ENCODE results near the gene RAD51B.

RAD51B gene

DNA sequence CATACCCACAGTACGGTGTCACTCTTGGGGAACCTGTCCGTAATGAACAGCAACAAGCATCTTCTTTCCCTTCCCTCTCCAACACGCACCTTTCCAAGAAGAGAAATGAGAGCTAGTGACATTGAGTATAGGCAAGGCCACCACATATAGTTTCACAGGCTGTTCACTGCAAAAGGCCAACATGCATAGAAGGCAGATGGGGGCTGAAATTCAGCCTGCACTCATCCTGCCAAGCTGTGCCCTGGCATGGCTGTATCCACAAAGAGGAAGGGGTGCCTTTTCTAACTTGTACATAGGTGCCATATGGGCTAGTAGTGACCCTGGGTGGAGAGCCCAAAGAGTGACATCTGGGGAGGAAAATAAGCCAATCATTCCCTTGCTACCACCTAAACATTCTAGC lies 803.7 kb downstream of the RAD51B start:
- no peaks in the 10 kb centered on the region for H3K9me3 ChIP-seq (ENCODE audit: control insufficient read depth, insufficient read depth, low read depth, low read length)
- no peak overlapping the region for H3K4me3 ChIP-seq (ENCODE audit: low read depth, low read length)
- CTCF ChIA-PET, result no interaction called here
- no peak for TF ChIP-seq GLIS1 (tag by site-specific recombination; IDR thresholded peaks at IDR 0.05)
- TF ChIP-seq WT1 (tag by site-specific recombination; IDR thresholded peaks at IDR 0.05), result no peak
- no peak for TF ChIP-seq ZNF747 (tag by site-specific recombination; IDR thresholded peaks at IDR 0.05)
- TF ChIP-seq ZNF37A (tag by site-specific recombination; IDR thresholded peaks at IDR 0.05), result no peak
- TF ChIP-seq KLF10 (tag by site-specific recombination; IDR thresholded peaks at IDR 0.05), result no peak
- TF ChIP-seq, protein P1, sequence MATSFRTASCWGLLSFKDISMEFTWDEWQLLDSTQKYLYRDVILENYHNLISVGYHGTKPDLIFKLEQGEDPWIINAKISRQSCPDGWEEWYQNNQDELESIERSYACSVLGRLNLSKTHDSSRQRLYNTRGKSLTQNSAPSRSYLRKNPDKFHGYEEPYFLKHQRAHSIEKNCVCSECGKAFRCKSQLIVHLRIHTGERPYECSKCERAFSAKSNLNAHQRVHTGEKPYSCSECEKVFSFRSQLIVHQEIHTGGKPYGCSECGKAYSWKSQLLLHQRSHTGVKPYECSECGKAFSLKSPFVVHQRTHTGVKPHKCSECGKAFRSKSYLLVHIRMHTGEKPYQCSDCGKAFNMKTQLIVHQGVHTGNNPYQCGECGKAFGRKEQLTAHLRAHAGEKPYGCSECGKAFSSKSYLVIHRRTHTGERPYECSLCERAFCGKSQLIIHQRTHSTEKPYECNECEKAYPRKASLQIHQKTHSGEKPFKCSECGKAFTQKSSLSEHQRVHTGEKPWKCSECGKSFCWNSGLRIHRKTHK (tag by site-specific recombination; IDR thresholded peaks at IDR 0.05), result no peak
- no peak for TF ChIP-seq ZNF416 (tag by site-specific recombination; IDR thresholded peaks at IDR 0.05)
- TF ChIP-seq, protein P2, sequence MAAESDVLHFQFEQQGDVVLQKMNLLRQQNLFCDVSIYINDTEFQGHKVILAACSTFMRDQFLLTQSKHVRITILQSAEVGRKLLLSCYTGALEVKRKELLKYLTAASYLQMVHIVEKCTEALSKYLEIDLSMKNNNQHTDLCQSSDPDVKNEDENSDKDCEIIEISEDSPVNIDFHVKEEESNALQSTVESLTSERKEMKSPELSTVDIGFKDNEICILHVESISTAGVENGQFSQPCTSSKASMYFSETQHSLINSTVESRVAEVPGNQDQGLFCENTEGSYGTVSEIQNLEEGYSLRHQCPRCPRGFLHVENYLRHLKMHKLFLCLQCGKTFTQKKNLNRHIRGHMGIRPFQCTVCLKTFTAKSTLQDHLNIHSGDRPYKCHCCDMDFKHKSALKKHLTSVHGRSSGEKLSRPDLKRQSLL (tag by site-specific recombination; IDR thresholded peaks at IDR 0.05), result no peak
- TF ChIP-seq GLIS2 (tag by site-specific recombination; IDR thresholded peaks at IDR 0.05), result no peak
- TF ChIP-seq PRDM1 (tag by site-specific recombination; IDR thresholded peaks at IDR 0.05), result no peak
- TF ChIP-seq TCF7L2 (IDR thresholded peaks at IDR 0.05; ENCODE audit: borderline replicate concordance, low read depth, low read length), result no peak
- TF ChIP-seq, protein P3, sequence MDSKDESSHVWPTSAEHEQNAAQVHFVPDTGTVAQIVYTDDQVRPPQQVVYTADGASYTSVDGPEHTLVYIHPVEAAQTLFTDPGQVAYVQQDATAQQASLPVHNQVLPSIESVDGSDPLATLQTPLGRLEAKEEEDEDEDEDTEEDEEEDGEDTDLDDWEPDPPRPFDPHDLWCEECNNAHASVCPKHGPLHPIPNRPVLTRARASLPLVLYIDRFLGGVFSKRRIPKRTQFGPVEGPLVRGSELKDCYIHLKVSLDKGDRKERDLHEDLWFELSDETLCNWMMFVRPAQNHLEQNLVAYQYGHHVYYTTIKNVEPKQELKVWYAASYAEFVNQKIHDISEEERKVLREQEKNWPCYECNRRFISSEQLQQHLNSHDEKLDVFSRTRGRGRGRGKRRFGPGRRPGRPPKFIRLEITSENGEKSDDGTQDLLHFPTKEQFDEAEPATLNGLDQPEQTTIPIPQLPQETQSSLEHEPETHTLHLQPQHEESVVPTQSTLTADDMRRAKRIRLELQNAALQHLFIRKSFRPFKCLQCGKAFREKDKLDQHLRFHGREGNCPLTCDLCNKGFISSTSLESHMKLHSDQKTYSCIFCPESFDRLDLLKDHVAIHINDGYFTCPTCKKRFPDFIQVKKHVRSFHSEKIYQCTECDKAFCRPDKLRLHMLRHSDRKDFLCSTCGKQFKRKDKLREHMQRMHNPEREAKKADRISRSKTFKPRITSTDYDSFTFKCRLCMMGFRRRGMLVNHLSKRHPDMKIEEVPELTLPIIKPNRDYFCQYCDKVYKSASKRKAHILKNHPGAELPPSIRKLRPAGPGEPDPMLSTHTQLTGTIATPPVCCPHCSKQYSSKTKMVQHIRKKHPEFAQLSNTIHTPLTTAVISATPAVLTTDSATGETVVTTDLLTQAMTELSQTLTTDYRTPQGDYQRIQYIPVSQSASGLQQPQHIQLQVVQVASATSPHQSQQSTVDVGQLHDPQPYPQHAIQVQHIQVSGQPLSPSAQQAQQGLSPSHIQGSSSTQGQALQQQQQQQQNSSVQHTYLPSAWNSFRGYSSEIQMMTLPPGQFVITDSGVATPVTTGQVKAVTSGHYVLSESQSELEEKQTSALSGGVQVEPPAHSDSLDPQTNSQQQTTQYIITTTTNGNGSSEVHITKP (tag by site-specific recombination; IDR thresholded peaks at IDR 0.05), result no peak
- no peak for TF ChIP-seq EGR2 (tag by site-specific recombination; IDR thresholded peaks at IDR 0.05; ENCODE audit: low read depth)
- TF ChIP-seq ZBTB17 (tag by site-specific recombination; IDR thresholded peaks at IDR 0.05), result no peak
- no peak for TF ChIP-seq ZBTB48 (tag by site-specific recombination; IDR thresholded peaks at IDR 0.05)
- TF ChIP-seq ZNF629 (tag by site-specific recombination; IDR thresholded peaks at IDR 0.05), result no peak
- no peak for TF ChIP-seq OSR2 (tag by site-specific recombination; IDR thresholded peaks at IDR 0.05)
- TF ChIP-seq ZBTB7A (tag by site-specific recombination; IDR thresholded peaks at IDR 0.05; ENCODE audit: low read depth), result no peak
- H3K27ac ChIP-seq (ENCODE audit: extremely low read depth, low read depth, low read length), result no peak overlapping the region
- POLR2A ChIA-PET, result no interaction called here
- no peaks in the 10 kb centered on the region for H3K36me3 ChIP-seq (ENCODE audit: control insufficient read depth in 2 of 2, insufficient read depth in 1 of 2, low read length in 2 of 2)
- no peaks in the 10 kb centered on the region for H3K4me1 ChIP-seq (ENCODE audit: control insufficient read depth, insufficient read depth, low read length)

DNA sequence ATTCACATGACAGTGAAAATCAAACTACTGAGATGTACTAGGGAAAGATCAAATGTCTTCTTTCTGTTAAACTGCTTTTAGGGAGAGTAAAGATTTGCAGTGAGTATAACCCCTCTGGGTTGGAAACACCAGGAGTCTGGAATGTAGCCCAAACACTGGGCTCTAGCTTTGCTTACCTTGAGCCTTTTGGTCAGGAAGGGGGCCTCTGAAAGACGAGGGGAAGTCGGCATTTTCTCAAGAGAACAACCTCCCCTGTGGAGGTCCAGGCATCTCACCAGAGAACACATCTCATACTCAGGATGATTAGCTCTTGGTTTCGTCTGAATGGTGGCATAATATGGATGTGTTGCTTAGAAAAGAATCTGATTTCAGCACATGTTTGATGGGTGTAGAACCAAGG lies 804.2 kb downstream of the RAD51B start:
- Histone ChIP-seq H3K27ac (ENCODE audit: extremely low read depth, low read depth, low read length) (no peak overlapping the region), H3K4me1 (ENCODE audit: control insufficient read depth, insufficient read depth, low read length) (no peaks in the 10 kb centered on the region), H3K4me3 (ENCODE audit: low read depth, low read length) (no peak overlapping the region), H3K36me3 (ENCODE audit: control insufficient read depth in 2 of 2, insufficient read depth in 1 of 2, low read length in 2 of 2) (no peaks in the 10 kb centered on the region), H3K9me3 (ENCODE audit: control insufficient read depth, insufficient read depth, low read depth, low read length) (no peaks in the 10 kb centered on the region)
- ChIA-PET POLR2A (no interaction called here), CTCF (interaction anchor here (0.5 kb wide), 1 partner anchor 680 kb away, joined by 4 read pairs; no protein-coding TSS in a partner anchor)
- TF ChIP-seq ZNF747 (tag by site-specific recombination; IDR thresholded peaks at IDR 0.05) (no peak), OVOL3 (tag by site-specific recombination; IDR thresholded peaks at IDR 0.05) (no peak), ZEB2 (tag by site-specific recombination; IDR thresholded peaks at IDR 0.05) (no peak), ZNF558 (tag by site-specific recombination; IDR thresholded peaks at IDR 0.05) (no peak), ZBTB8A (tag by site-specific recombination; IDR thresholded peaks at IDR 0.05) (no peak), ZNF155 (tag by site-specific recombination; IDR thresholded peaks at IDR 0.05) (no peak), BCL11B (tag by site-specific recombination; IDR thresholded peaks at IDR 0.05; ENCODE audit: low read depth) (no peak), ZNF544 (tag by site-specific recombination; IDR thresholded peaks at IDR 0.05) (no peak)
- TF ChIP-seq, protein P4, sequence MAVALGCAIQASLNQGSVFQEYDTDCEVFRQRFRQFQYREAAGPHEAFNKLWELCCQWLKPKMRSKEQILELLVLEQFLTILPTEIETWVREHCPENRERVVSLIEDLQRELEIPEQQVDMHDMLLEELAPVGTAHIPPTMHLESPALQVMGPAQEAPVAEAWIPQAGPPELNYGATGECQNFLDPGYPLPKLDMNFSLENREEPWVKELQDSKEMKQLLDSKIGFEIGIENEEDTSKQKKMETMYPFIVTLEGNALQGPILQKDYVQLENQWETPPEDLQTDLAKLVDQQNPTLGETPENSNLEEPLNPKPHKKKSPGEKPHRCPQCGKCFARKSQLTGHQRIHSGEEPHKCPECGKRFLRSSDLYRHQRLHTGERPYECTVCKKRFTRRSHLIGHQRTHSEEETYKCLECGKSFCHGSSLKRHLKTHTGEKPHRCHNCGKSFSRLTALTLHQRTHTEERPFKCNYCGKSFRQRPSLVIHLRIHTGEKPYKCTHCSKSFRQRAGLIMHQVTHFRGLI (tag by site-specific recombination; IDR thresholded peaks at IDR 0.05), result no peak
- TF ChIP-seq, protein P5, sequence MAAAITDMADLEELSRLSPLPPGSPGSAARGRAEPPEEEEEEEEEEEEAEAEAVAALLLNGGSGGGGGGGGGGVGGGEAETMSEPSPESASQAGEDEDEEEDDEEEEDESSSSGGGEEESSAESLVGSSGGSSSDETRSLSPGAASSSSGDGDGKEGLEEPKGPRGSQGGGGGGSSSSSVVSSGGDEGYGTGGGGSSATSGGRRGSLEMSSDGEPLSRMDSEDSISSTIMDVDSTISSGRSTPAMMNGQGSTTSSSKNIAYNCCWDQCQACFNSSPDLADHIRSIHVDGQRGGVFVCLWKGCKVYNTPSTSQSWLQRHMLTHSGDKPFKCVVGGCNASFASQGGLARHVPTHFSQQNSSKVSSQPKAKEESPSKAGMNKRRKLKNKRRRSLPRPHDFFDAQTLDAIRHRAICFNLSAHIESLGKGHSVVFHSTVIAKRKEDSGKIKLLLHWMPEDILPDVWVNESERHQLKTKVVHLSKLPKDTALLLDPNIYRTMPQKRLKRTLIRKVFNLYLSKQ (tag by site-specific recombination; IDR thresholded peaks at IDR 0.05; ENCODE audit: borderline replicate concordance), result no peak

Measured in HEK293 (cell line).